Neural crest cell (in vitro differentiated cells): Measurements from ENCODE around the gene OR3A1. TPM values are rescaled to one million over a fixed set of nuclear protein-coding genes. Genes with fewer than 3 reads are reported as not detected.
"Not testable (repeated sequence)": the region's sequence is repeated elsewhere in the genome, so short reads cannot be mapped to it uniquely, and the experiment has no call there.

ENCODE experiments used
- DNase-seq: peaks from one replicate; pipeline ENCODE4 v3.0.0; 2021; ENCODE audit warnings: low read depth, mixed read lengths, low spot score
- H3K27ac Mint-ChIP-seq: one replicate; pipeline ENCODE4 v1.8.0; 2021; ENCODE audit warnings: mild to moderate bottlenecking, mixed read lengths; ENCODE audit not compliant: unreplicated experiment
- H3K27me3 Mint-ChIP-seq: 2 replicates; pipeline ENCODE4 v1.8.0; 2021; ENCODE audit warnings: low read depth, mild to moderate bottlenecking, mixed read lengths
- H3K36me3 Mint-ChIP-seq: 2 replicates; pipeline ENCODE4 v1.8.0; 2021; ENCODE audit warnings: low read depth, mild to moderate bottlenecking, mixed read lengths
- H3K4me1 Mint-ChIP-seq: 2 replicates; pipeline ENCODE4 v1.8.0; 2021; ENCODE audit warnings: mixed read lengths
- H3K4me3 Mint-ChIP-seq: one replicate; pipeline ENCODE4 v1.8.0; 2021; ENCODE audit warnings: mild to moderate bottlenecking, mixed read lengths
- H3K9me3 Mint-ChIP-seq: 2 replicates; pipeline ENCODE4 v1.8.0; 2021; ENCODE audit warnings: mixed read lengths
- CTCF ChIP-seq: fragments of 200-600 bp; sonication (generic); conservative IDR thresholded peaks from 2 replicates; pipeline ENCODE4 v1.5.0; 2021; ENCODE audit warnings: antibody characterized with exemption, mild to moderate bottlenecking
- total RNA-seq: library from RNA; stranded (reverse); gene quantifications from 2 replicates; pipeline ENCODE4 v1.2.1, GENCODE V29; 2021

The OR3A1 gene
- total RNA-seq, 1 donor from 2014 or later, result not detected

GRCh38 chr17:3295632-3296031 is 2.5 kb downstream of the OR3A1 start:
- Mint-ChIP-seq H3K27me3 (peaks cover 66% of the 10 kb centered on the region), H3K27ac (no peak overlapping the region), H3K4me3 (no peak overlapping the region), H3K9me3 (peaks cover 7% of the 10 kb centered on the region), H3K4me1 (no peaks in the 10 kb centered on the region), H3K36me3 (no peaks in the 10 kb centered on the region)
- TF ChIP-seq CTCF, result no peak
- DNase-seq, result no peak

GRCh38 chr17:3293548-3293947 is 4.6 kb downstream of the OR3A1 start:
- Mint-ChIP-seq H3K9me3 (peaks cover 14% of the 10 kb centered on the region), H3K27me3 (peaks cover 76% of the 10 kb centered on the region)
- not testable (repeated sequence) for H3K36me3 Mint-ChIP-seq, H3K27ac Mint-ChIP-seq, DNase-seq, H3K4me3 Mint-ChIP-seq, H3K4me1 Mint-ChIP-seq

DNA sequence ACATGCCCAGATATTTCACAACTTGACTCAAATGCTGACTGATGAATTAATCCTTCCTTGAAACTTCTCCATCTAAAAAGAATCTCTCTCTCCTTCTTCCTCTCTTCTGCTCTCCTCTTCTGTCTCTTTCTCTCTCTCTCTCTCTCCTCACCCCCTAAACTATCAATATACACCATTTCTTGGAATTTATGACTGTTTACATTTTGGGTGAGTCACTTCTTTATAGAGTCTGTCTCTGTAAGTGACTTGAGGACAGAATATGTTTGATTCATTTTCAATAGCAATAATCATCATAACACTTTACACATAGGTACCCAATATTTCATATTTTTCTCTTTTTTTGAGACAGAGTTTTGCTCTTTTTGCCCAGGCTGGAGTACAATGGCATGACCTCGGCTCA is 15.3 kb downstream of the OR3A1 start:
- TF ChIP-seq CTCF, result no peak
- no peak overlapping the region for H3K4me3 Mint-ChIP-seq
- peaks cover 2% of the 10 kb centered on the region for H3K36me3 Mint-ChIP-seq
- H3K27ac Mint-ChIP-seq, result no peak overlapping the region
- DNase-seq, result no peak
- H3K9me3 Mint-ChIP-seq, result peaks cover 12% of the 10 kb centered on the region
- peaks cover 14% of the 10 kb centered on the region for H3K27me3 Mint-ChIP-seq
- no peaks in the 10 kb centered on the region for H3K4me1 Mint-ChIP-seq

DNA sequence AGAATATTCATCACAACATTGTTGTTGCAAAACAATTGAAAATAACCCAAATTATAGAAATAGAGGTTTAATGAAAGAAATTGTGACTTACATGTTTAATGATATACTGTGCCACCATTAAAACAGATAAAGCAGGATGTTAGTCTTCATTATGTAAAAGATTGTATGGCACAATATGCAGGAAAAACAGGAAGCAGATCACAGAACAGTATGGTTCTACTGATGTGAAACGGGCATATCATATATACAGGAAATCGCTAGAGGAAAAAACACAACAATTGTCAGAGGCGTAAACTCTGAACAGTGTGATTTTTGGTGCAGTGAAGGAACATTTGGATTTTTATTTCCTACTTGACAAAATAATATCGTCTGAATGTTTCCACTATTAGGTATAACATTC is 22.0 kb downstream of the OR3A1 start:
- no peak for DNase-seq
- no peak overlapping the region for H3K27ac Mint-ChIP-seq
- no peak for TF ChIP-seq CTCF
- H3K9me3 Mint-ChIP-seq, result peaks cover 3% of the 10 kb centered on the region
- no peaks in the 10 kb centered on the region for H3K4me1 Mint-ChIP-seq
- H3K36me3 Mint-ChIP-seq, result peaks cover 2% of the 10 kb centered on the region
- H3K27me3 Mint-ChIP-seq, result peaks cover 9% of the 10 kb centered on the region
- H3K4me3 Mint-ChIP-seq, result no peak overlapping the region

DNA sequence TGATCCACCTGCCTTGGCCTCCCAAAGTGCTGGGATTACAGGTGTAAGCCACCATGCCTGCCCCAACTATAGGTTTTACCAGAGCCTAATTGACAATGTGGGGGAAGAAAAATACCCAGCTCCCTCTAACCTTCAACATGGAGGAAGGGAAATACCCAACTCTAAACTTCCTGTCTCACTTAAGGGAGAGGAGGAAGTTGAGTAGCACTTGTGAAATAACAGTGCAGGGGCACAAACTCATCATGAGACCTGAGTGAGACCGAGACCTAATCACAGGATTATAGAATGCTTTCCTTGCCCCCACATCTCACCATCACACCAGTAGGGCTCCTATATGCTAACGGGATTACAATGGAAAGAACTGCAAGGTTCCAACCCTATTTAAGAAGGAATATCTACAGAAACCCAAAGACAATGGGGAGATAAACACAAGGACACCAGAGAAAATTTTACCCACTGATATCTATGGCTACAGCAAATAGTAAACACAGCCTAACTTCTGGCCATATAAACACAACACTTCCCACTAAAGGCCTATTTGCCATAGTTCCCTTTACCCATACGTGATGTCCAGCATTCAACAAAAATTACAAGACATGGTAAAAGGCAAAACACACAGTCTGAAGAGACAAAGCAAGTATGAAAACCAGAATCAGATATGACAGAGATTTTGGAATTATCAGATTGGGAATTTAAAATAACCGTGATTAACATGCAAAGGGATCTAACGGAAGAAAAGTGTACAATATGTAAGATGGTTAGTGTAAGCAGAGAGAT is 26.9 kb downstream of the OR3A1 start:
- H3K36me3 Mint-ChIP-seq, result no peaks in the 10 kb centered on the region
- H3K4me3 Mint-ChIP-seq, result no peak overlapping the region
- H3K4me1 Mint-ChIP-seq, result no peaks in the 10 kb centered on the region
- TF ChIP-seq CTCF, result no peak
- peaks cover 5% of the 10 kb centered on the region for H3K9me3 Mint-ChIP-seq
- peaks cover 15% of the 10 kb centered on the region for H3K27me3 Mint-ChIP-seq
- no peak for DNase-seq
- no peak overlapping the region for H3K27ac Mint-ChIP-seq

- peaks cover 6% of the 10 kb centered on the region for H3K36me3 Mint-ChIP-seq
- TF ChIP-seq CTCF, result no peak
- peaks cover 59% of the 10 kb centered on the region for H3K27me3 Mint-ChIP-seq
- no peak overlapping the region for H3K4me3 Mint-ChIP-seq
- H3K9me3 Mint-ChIP-seq, result peaks cover 13% of the 10 kb centered on the region
- DNase-seq, result no peak
- H3K27ac Mint-ChIP-seq, result no peak overlapping the region
- no peaks in the 10 kb centered on the region for H3K4me1 Mint-ChIP-seq
Observed at GRCh38 chr17:3260600-3260999, 37.6 kb downstream of the OR3A1 start.
